Loucy (cell line): Measurements from ENCODE around the gene TGIF2.

ENCODE experiments used
- CTCF ChIP-seq: fragments of 200-600 bp; sonication (generic); conservative IDR thresholded peaks from 2 replicates; pipeline ENCODE4 v1.5.1; 2014; ENCODE audit warnings: mild to moderate bottlenecking, antibody characterized with exemption, low read length
- EZH2phosphoT487 ChIP-seq: fragments of 200-600 bp; IDR thresholded peaks from 2 replicates; pipeline ENCODE4 v1.6.1; 2018; ENCODE audit warnings: antibody characterized with exemption, mild to moderate bottlenecking, moderate library complexity, borderline replicate concordance

GRCh38 chr20:36624944-36625324 lies 51.5 kb downstream of the TGIF2 start:
- TF ChIP-seq CTCF (no peak), EZH2phosphoT487 (no peak)
